Ascending aorta (tissue), 2 donors: ENCODE results near the gene DUSP5. TPM values are rescaled to one million over a fixed set of nuclear protein-coding genes. Genes with fewer than 3 reads are reported as not detected.

ENCODE experiments used
- DNase-seq, 2 donors: peaks; one replicate each; pipeline ENCODE4 v3.0.0-alpha.2; 2019; ENCODE audit warnings: low spot score in 2 of 2
- H3K27ac ChIP-seq, 2 donors: fragments of 200-600 bp; sonication (generic); one replicate each; pipeline ENCODE4 v1.5.1; 2016 to 2017; ENCODE audit warnings: mild to moderate bottlenecking in 1 of 2
- H3K27me3 ChIP-seq: fragments of 200-600 bp; sonication (generic); one replicate; pipeline ENCODE4 v1.5.1; 2017
- H3K36me3 ChIP-seq, 2 donors: fragments of 200-600 bp; sonication (generic); one replicate each; pipeline ENCODE4 v1.5.1; 2016
- H3K4me1 ChIP-seq, 2 donors: fragments of 200-600 bp; sonication (generic); one replicate each; pipeline ENCODE4 v1.5.1; 2016 to 2017; ENCODE audit warnings: mild to moderate bottlenecking in 1 of 2
- H3K4me3 ChIP-seq, 2 donors: fragments of 200-600 bp; sonication (generic); one replicate each; pipeline ENCODE4 v1.5.1; 2016 to 2017; ENCODE audit warnings: mild to moderate bottlenecking in 1 of 2
- H3K9me3 ChIP-seq, 2 donors: fragments of 200-600 bp; sonication (generic); one replicate each; pipeline ENCODE4 v1.5.1; 2016
- CTCF ChIP-seq, 3 experiments: fragments of 200-600 bp in 2 of 3; fragments of 450-650 bp in 1 of 3; sonication (generic) in 2 of 3; IDR thresholded peaks; one replicate each; pipeline ENCODE4 v1.5.1; 2016 to 2019; ENCODE audit warnings: antibody characterized with exemption in 3 of 3, mild to moderate bottlenecking in 1 of 3, moderate library complexity in 1 of 3
- intact Hi-C: fragments of 100-400 bp; cut with DNase I; formaldehyde crosslinking; loops from one replicate; pipeline ENCODE4 v1.15.1; 2023
- total RNA-seq: library from RNA; depleted of rRNA; stranded (reverse); fragments of >200 nt; gene quantifications from one replicate; pipeline ENCODE4 v1.1.0, GENCODE V29; 2016

Gene DUSP5
- total RNA-seq, 1 donor from 2014 or later: 26.9 TPM

DNA sequence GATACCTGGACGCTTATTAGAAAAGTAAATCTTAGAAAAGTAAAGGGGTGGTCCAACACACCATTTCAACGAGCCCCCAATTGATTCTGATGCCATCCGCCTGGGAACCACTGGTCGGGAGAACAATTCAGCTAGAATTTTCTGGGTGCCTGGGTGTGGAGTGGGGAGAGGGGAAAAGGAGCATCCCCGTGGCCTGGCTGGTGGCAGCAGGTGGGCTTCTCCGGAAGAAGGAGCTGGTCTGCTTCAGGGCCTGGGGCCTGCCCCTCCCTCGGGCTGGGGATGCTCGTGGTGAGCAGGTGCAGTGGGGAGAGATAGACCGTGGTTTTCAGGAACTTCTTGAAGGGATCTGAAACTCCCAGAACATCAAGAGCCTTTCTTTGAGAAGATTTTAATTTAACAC is 39.9 kb upstream of the DUSP5 start:
- no peak overlapping the region for H3K27ac ChIP-seq
- TF ChIP-seq CTCF (IDR thresholded peaks at IDR 0.05): no peak

DNA sequence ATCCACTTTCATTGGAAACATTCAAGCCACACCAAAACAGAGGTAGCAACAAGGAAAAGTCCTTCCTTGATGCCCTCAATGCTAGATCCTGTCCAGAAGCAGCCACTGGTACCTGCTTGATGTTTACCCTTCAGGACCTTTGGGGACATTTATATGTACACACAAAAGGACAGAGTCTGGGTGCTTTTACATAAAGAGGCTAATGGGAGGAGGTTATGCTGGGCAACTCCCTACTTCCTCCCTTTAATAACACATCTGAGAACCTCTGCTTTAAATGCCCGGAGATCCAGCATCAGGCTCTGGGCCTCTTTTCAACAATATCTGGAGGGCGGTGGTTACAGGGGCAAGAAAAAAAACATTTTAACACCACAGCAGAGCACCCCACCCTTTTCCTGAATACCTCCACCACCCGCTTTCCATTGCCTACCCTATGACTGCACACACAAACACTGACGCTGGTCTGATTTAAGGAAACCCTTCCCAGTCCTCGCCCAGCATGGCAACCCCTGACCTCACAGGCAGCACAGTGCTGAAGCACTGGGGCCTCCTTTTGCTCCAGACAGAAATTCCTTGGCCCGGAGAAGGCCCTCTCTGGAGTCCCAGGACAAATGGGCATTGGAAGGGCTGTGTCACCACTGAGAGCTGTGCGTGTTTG is 39.3 kb upstream of the DUSP5 start:
- Histone ChIP-seq H3K4me1 (no peaks in the 10 kb centered on the region), H3K27me3 (no peaks in the 10 kb centered on the region), H3K36me3 (no peaks in the 10 kb centered on the region), H3K4me3 (no peak overlapping the region), H3K9me3 (no peaks in the 10 kb centered on the region), H3K27ac (no peak overlapping the region)
- intact Hi-C loops: no loop called here
- no peak for TF ChIP-seq CTCF (IDR thresholded peaks at IDR 0.05)
- DNase-seq: peak in 1 of 2 donors; percentile 53

More for the DNA sequence above, 39.9 kb upstream of the DUSP5 start:
- no peaks in the 10 kb centered on the region for H3K9me3 ChIP-seq
- no peaks in the 10 kb centered on the region for H3K36me3 ChIP-seq
- intact Hi-C loops: no loop called here
- DNase-seq: peak in 1 of 2 donors; percentile 16
- H3K4me1 ChIP-seq: no peaks in the 10 kb centered on the region
- no peak overlapping the region for H3K4me3 ChIP-seq
- no peaks in the 10 kb centered on the region for H3K27me3 ChIP-seq

- peak in 1 of 2 donors; percentile 11 for DNase-seq
- no peaks in the 10 kb centered on the region for H3K4me1 ChIP-seq
- no peaks in the 10 kb centered on the region for H3K9me3 ChIP-seq
- intact Hi-C loops: no loop called here
- no peak overlapping the region for H3K27ac ChIP-seq
- no peaks in the 10 kb centered on the region for H3K36me3 ChIP-seq
- no peak overlapping the region for H3K4me3 ChIP-seq
- no peak for TF ChIP-seq CTCF (IDR thresholded peaks at IDR 0.05)
- no peaks in the 10 kb centered on the region for H3K27me3 ChIP-seq
Observed at GRCh38 chr10:110459600-110459999, 38.1 kb upstream of the DUSP5 start.

- TF ChIP-seq CTCF (IDR thresholded peaks at IDR 0.05): no peak
- Histone ChIP-seq H3K27me3 (no peaks in the 10 kb centered on the region), H3K36me3 (no peaks in the 10 kb centered on the region), H3K9me3 (no peaks in the 10 kb centered on the region), H3K4me3 (no peak overlapping the region), H3K4me1 (no peaks in the 10 kb centered on the region), H3K27ac (no peak overlapping the region)
- DNase-seq: peak in 1 of 2 donors; percentile 58
- intact Hi-C loops: no loop called here
Observed at GRCh38 chr10:110460111-110460809, 37.4 kb upstream of the DUSP5 start.

GRCh38 chr10:110461088-110461487 is 36.6 kb upstream of the DUSP5 start:
- no peak overlapping the region for H3K4me3 ChIP-seq
- H3K4me1 ChIP-seq: no peaks in the 10 kb centered on the region
- H3K9me3 ChIP-seq: no peaks in the 10 kb centered on the region
- peak in 1 of 2 donors; percentile 27 for DNase-seq
- no peak overlapping the region for H3K27ac ChIP-seq
- no peaks in the 10 kb centered on the region for H3K36me3 ChIP-seq
- intact Hi-C loops: no loop called here
- no peak for TF ChIP-seq CTCF (IDR thresholded peaks at IDR 0.05)
- H3K27me3 ChIP-seq: no peaks in the 10 kb centered on the region
